HEK293 (cell line): ENCODE measurements around the gene CCDC141.

ENCODE experiments used
- CTCF ChIA-PET: fragments of 350-600 bp; formaldehyde crosslinking; extraction: SDS; loops from one replicate; lab custom pipeline; 2021; ENCODE audit warnings: antibody characterized with exemption; lab: Yijun Ruan, JAX
- POLR2A ChIA-PET: fragments of 300-600 bp; formaldehyde crosslinking; extraction: SDS; loops from one replicate; lab custom pipeline; 2020; ENCODE audit warnings: antibody characterized with exemption, inconsistent platforms; lab: Yijun Ruan, JAX
- H3K27ac ChIP-seq: fragments of 200-500 bp; sonication (Bioruptor generic); 2 replicates; pipeline ENCODE4 v1.5.1; 2014; ENCODE audit warnings: low read depth, low read length, control low read depth, inconsistent platforms; ENCODE audit errors: extremely low read depth
- H3K36me3 ChIP-seq, 2 experiments: fragments of 200-500 bp in 1 of 2; sonication (Bioruptor generic) in 1 of 2; 1 replicate in 1 of 2; 2 replicates in 1 of 2; pipeline ENCODE4 v1.5.1; 2014 to 2017; ENCODE audit warnings: inconsistent platforms in 2 of 2, low read length in 2 of 2; ENCODE audit not compliant: control insufficient read depth in 2 of 2, insufficient read depth in 1 of 2
- H3K4me1 ChIP-seq: fragments of 200-500 bp; sonication (Bioruptor generic); 2 replicates; pipeline ENCODE4 v1.5.1; 2014; ENCODE audit warnings: mild to moderate bottlenecking, low read length, inconsistent platforms; ENCODE audit not compliant: control insufficient read depth, insufficient read depth
- H3K4me3 ChIP-seq: 2 replicates; pipeline ENCODE4 v1.5.1; 2011; ENCODE audit warnings: low read depth, mild to moderate bottlenecking, control low read depth, low read length, moderate library complexity
- H3K9me3 ChIP-seq: fragments of 200-500 bp; sonication (Bioruptor generic); 2 replicates; pipeline ENCODE4 v1.5.1; 2014; ENCODE audit warnings: low read depth, low read length, inconsistent platforms; ENCODE audit not compliant: control insufficient read depth, insufficient read depth
- CTCF ChIP-seq: fragments of 450-650 bp; formaldehyde crosslinking; IDR thresholded peaks from 2 replicates; pipeline ENCODE4 v1.5.1; 2016; ENCODE audit warnings: missing biosample characterization, missing genetic modification characterization
- HOXA7 ChIP-seq: sonication (generic); formaldehyde crosslinking; IDR thresholded peaks from 2 replicates; pipeline ENCODE4 v1.8.1; 2022; ENCODE audit warnings: missing genetic modification reagents, borderline replicate concordance
- KLF7 ChIP-seq: fragments of 450-650 bp; formaldehyde crosslinking; IDR thresholded peaks from 2 replicates; pipeline ENCODE4 v1.5.1; 2016; ENCODE audit warnings: missing biosample characterization, missing genetic modification characterization, borderline replicate concordance
- TSHZ1 ChIP-seq: fragments of 450-650 bp; formaldehyde crosslinking; IDR thresholded peaks from 2 replicates; pipeline ENCODE4 v1.5.1; 2016; ENCODE audit warnings: missing biosample characterization, missing genetic modification characterization, borderline replicate concordance
- ZNF121 ChIP-seq: fragments of 450-650 bp; formaldehyde crosslinking; IDR thresholded peaks from 2 replicates; pipeline ENCODE4 v1.5.1; 2016; ENCODE audit warnings: missing biosample characterization, missing genetic modification characterization
- ZNF292 ChIP-seq: fragments of 450-650 bp; formaldehyde crosslinking; IDR thresholded peaks from 2 replicates; pipeline ENCODE4 v1.5.1; 2016; ENCODE audit warnings: low read depth, missing biosample characterization, missing genetic modification characterization, borderline replicate concordance
- ZNF580 ChIP-seq: fragments of 450-650 bp; formaldehyde crosslinking; IDR thresholded peaks from 2 replicates; pipeline ENCODE4 v1.5.1; 2016; ENCODE audit warnings: missing biosample characterization, missing genetic modification characterization
- ZNF596 ChIP-seq: fragments of 450-650 bp; IDR thresholded peaks from 2 replicates; pipeline ENCODE4 v1.5.0; 2018; ENCODE audit warnings: missing biosample characterization, mild to moderate bottlenecking, missing genetic modification characterization, moderate library complexity
- ZNF654 ChIP-seq: fragments of 450-650 bp; formaldehyde crosslinking; IDR thresholded peaks from 2 replicates; pipeline ENCODE4 v1.5.1; 2016; ENCODE audit warnings: low read depth, missing biosample characterization, missing genetic modification characterization
- ZXDB ChIP-seq: fragments of 450-650 bp; formaldehyde crosslinking; IDR thresholded peaks from 2 replicates; pipeline ENCODE4 v1.5.1; 2016; ENCODE audit warnings: missing biosample characterization, missing genetic modification characterization

Gene CCDC141

DNA sequence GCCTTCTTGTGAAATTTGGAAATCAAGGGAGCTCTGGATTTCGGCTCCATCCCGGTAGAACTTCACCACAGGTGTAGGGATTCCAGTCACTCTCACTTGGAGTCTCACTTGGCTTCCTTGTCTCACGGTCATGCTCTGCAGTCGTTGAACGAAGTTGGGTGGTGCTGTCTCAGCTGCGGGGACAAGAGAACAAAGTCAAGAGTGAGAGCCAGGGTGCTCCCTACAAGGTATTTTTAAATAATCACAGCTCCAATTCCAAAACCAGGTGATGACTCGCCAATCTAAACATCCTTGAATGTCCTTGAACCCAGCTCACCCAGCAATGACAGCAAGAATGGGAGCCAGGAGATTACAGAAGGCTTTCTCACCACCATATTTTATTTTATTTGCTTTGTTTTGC, 249.4 kb downstream of the CCDC141 start (continued):
- TF ChIP-seq TSHZ1 (tag by site-specific recombination) = no peak
- no peak for TF ChIP-seq ZNF292 (tag by site-specific recombination)
- TF ChIP-seq HOXA7 = no peak
- no peak for TF ChIP-seq ZNF121 (tag by site-specific recombination)

- POLR2A ChIA-PET = no interaction called here
- H3K9me3 ChIP-seq = no peaks in the 10 kb centered on the region
- H3K27ac ChIP-seq = no peak overlapping the region
- no peak for TF ChIP-seq ZNF121 (tag by site-specific recombination)
- TF ChIP-seq, all 188 proteins: peak for 0
- no peaks in the 10 kb centered on the region for H3K4me1 ChIP-seq
- CTCF ChIA-PET = interaction anchor here (0.9 kb wide), 1 partner anchor 565 kb away, joined by 3 read pairs; no protein-coding TSS in a partner anchor
- no peak overlapping the region for H3K4me3 ChIP-seq
- H3K36me3 ChIP-seq = no peaks in the 10 kb centered on the region
Observed at GRCh38 chr2:178799305-178799704, 250.6 kb downstream of the CCDC141 start.

DNA sequence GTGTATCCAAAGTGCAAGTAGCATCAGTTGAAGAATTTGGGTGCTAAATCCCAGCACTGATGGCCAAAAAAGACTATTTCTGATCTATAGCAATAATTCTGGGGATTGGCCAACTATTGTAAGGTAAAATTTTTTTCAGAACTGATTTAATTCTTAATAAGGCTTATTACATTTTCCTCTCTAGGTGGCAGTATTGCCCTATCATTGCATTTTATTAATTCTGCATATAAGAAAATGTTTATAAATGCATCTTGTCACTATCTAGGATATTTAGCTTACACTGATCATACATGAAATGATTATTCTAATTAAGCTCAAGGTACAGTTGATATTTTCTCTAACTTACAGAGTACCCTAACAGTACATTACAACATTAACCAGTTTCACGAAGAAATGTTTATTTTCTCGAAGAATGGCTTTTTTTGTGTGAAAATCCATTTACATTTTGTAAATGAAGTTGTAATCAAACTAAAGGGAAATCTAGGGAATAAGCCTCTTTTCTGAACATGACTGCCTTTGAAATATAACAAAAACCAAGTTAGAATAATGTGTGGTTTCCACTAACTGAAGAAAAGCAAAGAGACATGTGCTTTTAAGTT, 253.8 kb downstream of the CCDC141 start:
- H3K9me3 ChIP-seq = no peaks in the 10 kb centered on the region
- H3K4me1 ChIP-seq = no peaks in the 10 kb centered on the region
- TF ChIP-seq CTCF (tag by site-specific recombination) (peak; percentile 36; the same call in 1 of the 2 replicates), HOXA7 (no peak), ZNF654 (tag by site-specific recombination) (peak; percentile 65), ZNF580 (tag by site-specific recombination) (no peak)
- no peak overlapping the region for H3K27ac ChIP-seq
- H3K36me3 ChIP-seq = no peaks in the 10 kb centered on the region
- POLR2A ChIA-PET = no interaction called here
- H3K4me3 ChIP-seq = no peak overlapping the region
- CTCF ChIA-PET = interaction anchor here (0.6 to 3.4 kb wide), 24 partner anchors 8 to 1155 kb away, joined by 3 to 19 read pairs (median 4); no protein-coding TSS in a partner anchor

GRCh38 chr2:178787934-178788333, 262.0 kb downstream of the CCDC141 start:
- ChIA-PET CTCF (interaction anchor here (0.7 kb wide), 1 partner anchor 233 kb away, joined by 3 read pairs; no protein-coding TSS in a partner anchor), POLR2A (no interaction called here)
- TF ChIP-seq ZNF596 (tag by site-specific recombination) (no peak), ZXDB (tag by site-specific recombination) (no peak), KLF7 (no peak)
- Histone ChIP-seq H3K9me3 (no peaks in the 10 kb centered on the region), H3K4me3 (no peak overlapping the region), H3K27ac (no peak overlapping the region), H3K36me3 (no peaks in the 10 kb centered on the region), H3K4me1 (no peaks in the 10 kb centered on the region)
